ENCODE data around the gene KIF15.

The KIF15 gene

DNA sequence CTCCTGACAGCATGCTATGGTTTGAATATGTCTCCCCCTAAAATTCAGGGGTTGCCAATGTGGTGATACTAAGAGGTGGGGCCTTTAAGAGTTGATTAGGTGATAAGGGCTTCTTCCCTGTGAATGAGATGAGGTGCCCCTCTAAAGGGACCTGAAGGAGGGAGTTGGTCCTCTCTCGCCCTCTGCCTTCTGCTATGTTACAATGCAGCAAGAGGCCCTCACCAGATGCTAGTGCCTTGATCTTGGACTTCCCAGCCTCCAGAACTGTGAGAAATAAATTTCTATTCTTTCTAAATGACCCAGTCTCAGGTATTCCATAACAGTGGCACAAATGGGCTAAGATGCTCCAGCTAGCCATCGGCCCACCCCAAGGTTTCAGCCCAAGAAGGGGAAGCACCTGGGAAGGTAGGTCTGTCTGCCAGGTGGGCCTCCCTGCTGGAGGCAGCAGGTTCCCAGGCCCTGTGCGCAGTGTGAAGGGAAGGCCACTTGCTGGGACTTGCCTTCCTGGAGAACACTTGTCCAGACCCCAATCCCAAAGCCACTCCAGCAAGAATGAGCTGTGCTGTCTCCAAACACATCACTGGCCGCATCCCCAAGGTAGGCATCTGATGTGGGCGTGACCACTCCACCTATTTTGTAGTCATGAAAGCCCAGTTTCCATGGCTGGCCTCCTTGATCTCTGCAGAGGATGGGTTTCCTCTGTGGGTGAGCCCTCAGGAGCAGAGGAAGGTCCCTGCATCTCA, 121.8 kb downstream of the KIF15 start:
- Histone ChIP-seq H3K4me3 (no peak overlapping the region), H3K9ac (no peak overlapping the region), H3K27me3 (no peaks in the 10 kb centered on the region), H3K9me3 (replicated peaks in 1 of 11) (no peaks in the 10 kb centered on the region), H3K4me2 (peak overlapping the region in 2 of 11 experiments; percentile 3 to 37; a peak in 2 of 22 replicates), H3K4me1 (peaks cover 0 to 17% (median 0%) of the 10 kb centered on the region in 10 experiments; a peak in 6 of 20 replicates), H4K20me1 (no peaks in the 10 kb centered on the region), H3K27ac (no peak overlapping the region), H3K36me3 (no peaks in the 10 kb centered on the region)
- no peak for TF ChIP-seq Cebpa-rat (IDR thresholded peaks at IDR 0.05)

DNA sequence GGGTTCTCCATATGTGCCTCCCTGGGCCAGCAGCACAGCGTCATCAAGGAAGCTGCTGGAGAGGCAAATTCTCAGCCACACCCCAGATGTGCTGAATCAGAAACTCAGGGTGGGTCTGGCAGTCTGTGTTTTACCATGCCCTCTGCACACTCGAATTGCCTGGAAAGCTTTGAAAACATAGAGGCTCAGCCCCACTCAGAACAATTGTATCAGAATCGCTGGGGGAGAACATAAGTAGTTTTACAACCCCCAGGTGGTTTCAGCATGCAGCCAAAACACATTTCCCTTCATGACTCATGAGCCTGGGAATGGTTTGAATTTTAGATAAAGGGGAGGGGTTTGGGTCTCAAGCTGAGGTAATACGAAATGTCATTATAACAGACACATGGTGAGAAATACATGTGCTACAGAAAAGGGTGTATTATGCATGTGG, 122.4 kb downstream of the KIF15 start:
- peak overlapping the region in 2 of 11 experiments; percentile 3 to 37; a peak in 2 of 22 replicates for H3K4me2 ChIP-seq
- no peak overlapping the region for H3K4me3 ChIP-seq
- H3K27ac ChIP-seq: no peak overlapping the region

DNA sequence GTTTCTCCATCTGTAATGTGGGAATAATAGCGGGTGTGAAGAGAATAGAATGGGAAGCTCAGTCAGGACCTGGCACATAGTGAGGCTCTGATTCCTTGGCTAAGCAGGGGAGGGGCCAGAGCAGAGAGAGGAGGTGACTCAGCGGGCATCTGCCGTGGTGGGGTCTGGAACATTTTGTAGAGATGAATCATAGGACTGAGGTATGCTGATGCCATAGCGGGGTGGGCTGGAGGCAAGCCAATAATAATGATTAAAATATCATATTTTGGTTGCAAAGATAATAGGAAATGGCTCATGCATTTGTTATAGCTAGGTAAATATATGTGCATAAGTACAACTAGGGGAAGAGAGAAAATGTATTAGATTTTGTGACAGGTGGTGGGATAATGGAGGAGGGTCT, 124.0 kb downstream of the KIF15 start:
- H3K9me3 ChIP-seq (replicated peaks in 1 of 11): no peaks in the 10 kb centered on the region
- no peak overlapping the region for H3K4me3 ChIP-seq
- H3K9ac ChIP-seq: no peak overlapping the region
- H3K27ac ChIP-seq: no peak overlapping the region
- TF ChIP-seq Cebpa-rat (IDR thresholded peaks at IDR 0.05): no peak
- no peaks in the 10 kb centered on the region for H3K36me3 ChIP-seq
- H4K20me1 ChIP-seq: no peaks in the 10 kb centered on the region
- no peaks in the 10 kb centered on the region for H3K27me3 ChIP-seq
- peaks cover 0 to 20% (median 0%) of the 10 kb centered on the region in 10 experiments; a peak in 9 of 20 replicates for H3K4me1 ChIP-seq
- H3K4me2 ChIP-seq: no peak overlapping the region

More for the DNA sequence above, 122.4 kb downstream of the KIF15 start:
- Histone ChIP-seq H3K9ac (no peak overlapping the region), H3K9me3 (replicated peaks in 1 of 11) (no peaks in the 10 kb centered on the region), H3K4me1 (peaks cover 0 to 17% (median 0%) of the 10 kb centered on the region in 10 experiments; a peak in 6 of 20 replicates), H4K20me1 (no peaks in the 10 kb centered on the region), H3K27me3 (no peaks in the 10 kb centered on the region), H3K36me3 (no peaks in the 10 kb centered on the region)
- TF ChIP-seq Cebpa-rat (IDR thresholded peaks at IDR 0.05): no peak

DNA sequence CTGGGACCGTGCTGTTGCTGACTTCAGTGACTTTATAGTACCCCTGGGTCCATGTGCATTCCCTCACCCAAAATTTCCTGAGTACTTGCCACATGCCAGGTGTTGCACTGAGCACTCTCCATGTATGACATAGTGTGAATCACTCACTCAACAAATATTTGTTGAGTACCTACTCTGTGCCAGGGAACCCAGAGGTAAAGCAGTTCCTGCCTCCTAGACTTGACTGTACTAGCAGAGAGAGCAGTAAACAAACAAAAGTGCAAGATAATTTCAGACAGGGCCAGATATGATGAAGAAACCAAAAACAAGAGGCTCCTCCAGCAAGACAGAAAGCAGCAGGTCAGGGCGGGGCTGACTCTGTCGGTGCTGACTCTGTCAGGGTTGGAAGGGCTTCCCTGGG, 125.0 kb downstream of the KIF15 start:
- no peaks in the 10 kb centered on the region for H4K20me1 ChIP-seq
- H3K4me3 ChIP-seq: no peak overlapping the region
- H3K9ac ChIP-seq: no peak overlapping the region
- no peak overlapping the region for H3K27ac ChIP-seq
- peaks cover 0 to 26% (median 0%) of the 10 kb centered on the region in 10 experiments; a peak in 9 of 20 replicates for H3K4me1 ChIP-seq
- H3K4me2 ChIP-seq: no peak overlapping the region
- H3K36me3 ChIP-seq: no peaks in the 10 kb centered on the region
- H3K27me3 ChIP-seq: no peaks in the 10 kb centered on the region
- no peaks in the 10 kb centered on the region for H3K9me3 ChIP-seq (replicated peaks in 1 of 11)
- no peak for TF ChIP-seq Cebpa-rat (IDR thresholded peaks at IDR 0.05)

DNA sequence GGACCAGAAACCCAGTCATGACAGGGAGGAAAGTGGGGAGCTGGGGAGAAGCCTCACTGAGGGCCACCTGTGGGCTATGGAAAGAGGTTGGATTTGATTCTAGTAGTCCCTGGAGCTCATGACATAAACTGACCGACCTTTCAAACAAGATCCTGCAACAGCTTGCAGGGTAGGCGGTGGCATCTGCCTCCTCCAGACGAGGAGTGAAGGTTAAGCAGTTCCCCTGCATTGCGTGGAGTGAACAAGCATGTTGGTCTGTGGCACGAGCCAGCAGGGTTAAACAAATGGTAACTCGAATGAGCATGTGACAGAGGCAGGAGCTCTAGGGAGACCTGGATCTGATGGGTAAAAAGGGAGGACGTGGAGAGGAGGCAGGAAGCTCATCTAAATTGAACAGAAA, 125.5 kb downstream of the KIF15 start:
- Histone ChIP-seq H3K4me3 (no peak overlapping the region), H3K4me2 (no peak overlapping the region), H3K36me3 (no peaks in the 10 kb centered on the region), H3K9ac (no peak overlapping the region), H3K9me3 (replicated peaks in 1 of 11) (no peaks in the 10 kb centered on the region), H3K27ac (no peak overlapping the region), H3K4me1 (peaks cover 0 to 26% (median 0%) of the 10 kb centered on the region in 10 experiments; a peak in 9 of 20 replicates), H3K27me3 (no peaks in the 10 kb centered on the region), H4K20me1 (no peaks in the 10 kb centered on the region)
- no peak for TF ChIP-seq Cebpa-rat (IDR thresholded peaks at IDR 0.05)

DNA sequence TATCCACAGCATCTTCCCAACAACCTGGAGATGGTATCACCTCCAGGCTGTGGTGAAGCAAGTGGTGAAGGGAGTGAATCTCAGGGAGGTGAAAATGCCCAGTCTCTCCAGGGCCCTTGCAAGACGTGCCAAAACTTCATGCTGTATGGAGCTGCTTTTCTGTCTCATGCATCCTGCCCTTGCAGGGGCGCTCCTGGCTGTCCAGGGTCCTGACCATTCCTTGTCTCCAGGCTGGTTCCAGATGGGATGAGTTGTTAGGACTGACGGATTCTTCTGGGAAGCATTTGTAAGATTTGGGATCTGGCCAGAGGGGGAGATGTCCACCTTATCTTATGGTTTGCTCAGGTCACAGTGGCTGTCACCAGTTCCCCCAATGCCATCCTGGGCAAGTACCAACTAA, 128.7 kb downstream of the KIF15 start:
- Histone ChIP-seq H3K27me3 (no peaks in the 10 kb centered on the region), H3K9ac (no peak overlapping the region), H3K4me3 (no peak overlapping the region), H3K4me1 (peaks cover 0 to 16% (median 0%) of the 10 kb centered on the region in 10 experiments; a peak in 7 of 20 replicates), H3K4me2 (no peak overlapping the region; a peak in 2 of 22 replicates), H3K27ac (no peak overlapping the region), H4K20me1 (no peaks in the 10 kb centered on the region), H3K9me3 (replicated peaks in 1 of 11) (no peaks in the 10 kb centered on the region), H3K36me3 (no peaks in the 10 kb centered on the region)
- no peak for TF ChIP-seq Cebpa-rat (IDR thresholded peaks at IDR 0.05)

DNA sequence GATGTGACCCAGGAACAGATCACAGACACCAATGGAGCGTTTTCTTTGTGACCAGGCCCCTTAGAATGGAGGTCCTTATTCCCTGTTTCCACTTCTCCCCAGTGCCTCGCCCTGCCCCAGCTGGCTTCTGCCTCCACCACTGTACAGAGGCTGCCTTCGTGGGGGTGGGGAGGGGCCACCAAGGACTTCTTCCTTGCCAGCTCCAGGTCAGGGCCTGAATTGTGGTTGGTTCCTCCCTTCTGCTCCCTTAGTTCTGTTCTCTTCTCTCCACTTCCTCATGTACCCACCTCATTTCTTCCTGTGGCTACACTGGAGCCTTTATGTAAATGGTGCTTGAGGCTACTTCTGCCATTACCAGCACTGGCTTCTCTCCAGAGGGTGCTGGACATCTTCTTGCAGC, 129.3 kb downstream of the KIF15 start:
- Histone ChIP-seq H3K36me3 (no peaks in the 10 kb centered on the region), H3K9ac (no peak overlapping the region), H3K27ac (no peak overlapping the region), H3K4me3 (no peak overlapping the region), H3K9me3 (replicated peaks in 1 of 11) (no peaks in the 10 kb centered on the region), H3K4me1 (peaks cover 0 to 16% (median 0%) of the 10 kb centered on the region in 10 experiments; a peak in 7 of 20 replicates), H4K20me1 (no peaks in the 10 kb centered on the region), H3K4me2 (peak overlapping the region in 3 of 11 experiments; percentile 32 to 54 (median 33); a peak in 6 of 22 replicates), H3K27me3 (no peaks in the 10 kb centered on the region)
- no peak for TF ChIP-seq Cebpa-rat (IDR thresholded peaks at IDR 0.05)

DNA sequence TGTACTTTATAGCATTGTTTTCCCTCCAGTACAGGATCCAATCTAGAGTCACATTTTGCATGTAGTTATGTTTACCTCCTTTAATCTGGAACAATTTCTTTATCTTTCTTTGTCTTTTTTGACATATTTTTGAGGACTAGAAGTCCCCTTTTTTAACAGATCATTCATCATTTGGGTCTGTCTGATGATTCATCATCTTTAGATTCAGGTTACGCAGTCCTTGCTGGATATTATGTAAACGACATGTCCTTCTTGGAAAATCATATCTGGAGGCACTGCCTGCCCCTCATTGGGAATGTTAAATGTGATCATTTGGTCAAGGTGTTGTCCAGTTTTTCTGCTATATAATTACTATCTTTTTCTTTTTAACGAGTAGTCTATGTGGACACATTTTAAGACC, 131.1 kb downstream of the KIF15 start:
- H3K4me2 ChIP-seq: no peak overlapping the region
- no peak for TF ChIP-seq Cebpa-rat (IDR thresholded peaks at IDR 0.05)

GRCh38 chr3:44893097-44893496, 131.5 kb downstream of the KIF15 start:
- TF ChIP-seq Cebpa-rat (IDR thresholded peaks at IDR 0.05): no peak
- H3K4me3 ChIP-seq: no peak overlapping the region
- H3K4me2 ChIP-seq: no peak overlapping the region
- no peaks in the 10 kb centered on the region for H4K20me1 ChIP-seq
- H3K27ac ChIP-seq: no peak overlapping the region
- no peaks in the 10 kb centered on the region for H3K9me3 ChIP-seq (replicated peaks in 1 of 11)
- no peaks in the 10 kb centered on the region for H3K27me3 ChIP-seq
- H3K36me3 ChIP-seq: no peaks in the 10 kb centered on the region
- peaks cover 0 to 24% (median 2%) of the 10 kb centered on the region in 10 experiments; a peak in 8 of 20 replicates for H3K4me1 ChIP-seq
- no peak overlapping the region for H3K9ac ChIP-seq

More for the DNA sequence above, 131.1 kb downstream of the KIF15 start:
- no peak overlapping the region for H3K4me3 ChIP-seq
- H3K36me3 ChIP-seq: no peaks in the 10 kb centered on the region
- no peaks in the 10 kb centered on the region for H3K9me3 ChIP-seq (replicated peaks in 1 of 11)
- H3K4me1 ChIP-seq: peaks cover 0 to 24% (median 2%) of the 10 kb centered on the region in 10 experiments; a peak in 8 of 20 replicates
- H3K27me3 ChIP-seq: no peaks in the 10 kb centered on the region
- H3K27ac ChIP-seq: no peak overlapping the region
- H4K20me1 ChIP-seq: no peaks in the 10 kb centered on the region
- H3K9ac ChIP-seq: no peak overlapping the region

DNA sequence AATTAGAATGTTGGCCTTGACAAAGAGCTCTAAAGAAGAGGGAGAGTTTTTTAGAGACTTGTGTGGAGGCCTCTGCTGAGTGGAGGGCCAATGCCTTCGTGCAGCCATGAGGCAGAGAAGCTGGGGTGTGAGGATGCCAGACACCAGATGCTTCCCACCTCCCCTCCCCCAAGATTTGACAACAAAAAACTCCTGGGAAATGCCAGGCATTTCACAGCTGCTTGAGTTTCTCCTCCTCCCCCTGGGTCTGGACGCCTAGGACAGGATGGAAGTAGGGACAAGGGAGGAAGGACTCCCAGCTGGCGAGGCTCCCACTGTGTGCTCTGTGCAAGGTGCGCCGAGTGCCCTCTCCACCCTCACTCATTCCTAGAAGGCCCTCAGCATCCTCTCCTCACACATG, 132.9 kb downstream of the KIF15 start:
- H3K27me3 ChIP-seq: no peaks in the 10 kb centered on the region
- no peak overlapping the region for H3K4me2 ChIP-seq
- no peak overlapping the region for H3K27ac ChIP-seq
- no peaks in the 10 kb centered on the region for H4K20me1 ChIP-seq
- H3K4me1 ChIP-seq: peaks cover 0 to 24% (median 2%) of the 10 kb centered on the region in 10 experiments; a peak in 8 of 20 replicates
- no peak for TF ChIP-seq Cebpa-rat (IDR thresholded peaks at IDR 0.05)
- no peaks in the 10 kb centered on the region for H3K36me3 ChIP-seq
- no peak overlapping the region for H3K4me3 ChIP-seq
- no peak overlapping the region for H3K9ac ChIP-seq
- H3K9me3 ChIP-seq (replicated peaks in 1 of 11): no peaks in the 10 kb centered on the region
